K562 (cell line): ENCODE data around the gene CHM. TPM values are rescaled to one million over a fixed set of nuclear protein-coding genes. Genes with fewer than 3 reads are reported as not detected.

Experiments
- FIP1L1 ChIP-seq: fragments of 200-400 bp; formaldehyde crosslinking; IDR thresholded peaks from 2 replicates; pipeline ENCODE4 v1.6.1; 2018; ENCODE audit warnings: mild to moderate bottlenecking, low read depth, low read length; ENCODE audit not compliant: poor library complexity, severe bottlenecking
- HIVEP1 ChIP-seq: fragments of 250-450 bp; sonication (Bioruptor Pico); IDR thresholded peaks from 2 replicates; pipeline ENCODE4 v1.4.0; 2020; ENCODE audit warnings: mild to moderate bottlenecking
- MBD1 ChIP-seq: fragments of 250-450 bp; sonication (Bioruptor Pico); IDR thresholded peaks from 2 replicates; pipeline ENCODE4 v1.8.0; 2022; ENCODE audit warnings: inconsistent platforms
- NFATC3 ChIP-seq: fragments of 450-650 bp; IDR thresholded peaks from 2 replicates; pipeline ENCODE4 v1.6.1; 2017; ENCODE audit warnings: mild to moderate bottlenecking
- POLR3A ChIP-seq: IDR thresholded peaks from 2 replicates; pipeline ENCODE4 v1.6.1; 2011; ENCODE audit warnings: borderline replicate concordance, mild to moderate bottlenecking, moderate library complexity; ENCODE audit not compliant: insufficient read length, insufficient read depth; ENCODE audit errors: extremely low read depth
- RBM14 ChIP-seq: fragments of 200-400 bp; formaldehyde crosslinking; IDR thresholded peaks from 2 replicates; pipeline ENCODE4 v1.6.1; 2018; ENCODE audit warnings: low read depth, mild to moderate bottlenecking, low read length, moderate library complexity, borderline replicate concordance; ENCODE audit not compliant: insufficient read depth
- SMAD1 ChIP-seq: fragments of 150-350 bp; IDR thresholded peaks from 2 replicates; pipeline ENCODE4 v1.6.1; 2014; ENCODE audit warnings: low read length, low read depth; ENCODE audit not compliant: partially characterized antibody
- ZNF121 ChIP-seq: sonication (generic); formaldehyde crosslinking; conservative IDR thresholded peaks from 2 replicates; pipeline ENCODE4 v1.8.0; 2022; ENCODE audit warnings: missing genetic modification reagents
- ZNF583 ChIP-seq: fragments of 250-450 bp; sonication (Bioruptor Pico); IDR thresholded peaks from 2 replicates; pipeline ENCODE4 v1.4.0; 2020
- polyA plus RNA-seq, 8 experiments: library from polyadenylated mRNA; depleted of rRNA in 4 of 8; stranded (reverse) in 5 of 8; unstranded in 3 of 8; fragments of >200 nt; fragmentation: Nextera tagmentation in 2 of 8; fragmentation: Illumina TruSeq in 1 of 8; extraction: Ambion mirVana in 2 of 8; extraction: Trizol in 1 of 8; gene quantifications; 2 replicates each; pipeline versions ENCODE4 v1.2.1 to v1.2.3, GENCODE V29; 2011 to 2014; ENCODE audit warnings: inconsistent platforms in 1 of 8, missing spikeins in 1 of 8
- total RNA-seq, 7 experiments: library from RNA; depleted of rRNA in 6 of 7; stranded (reverse); fragments of >200 nt in 6 of 7; fragmentation: Illumina TruSeq in 2 of 7; extraction: Trizol in 2 of 7; gene quantifications; 2 replicates each; pipeline versions ENCODE4 v1.2.1 to v1.2.3, GENCODE V29; 2011 to 2021; ENCODE audit warnings: low replicate concordance in 1 of 7
- TF ChIP-seq, protein P1 (sequence below): fragments of 250-450 bp; sonication (Bioruptor Pico); IDR thresholded peaks from 2 replicates; pipeline ENCODE4 v1.4.0; 2020; ENCODE audit warnings: mild to moderate bottlenecking, moderate library complexity
- TF ChIP-seq, protein P2 (sequence below): fragments of 450-650 bp; IDR thresholded peaks from 2 replicates; pipeline ENCODE4 v1.6.1; 2018; ENCODE audit warnings: mild to moderate bottlenecking, low read depth; ENCODE audit not compliant: partially characterized antibody
- TF ChIP-seq, protein P3 (sequence below), 3 experiments: fragments of 200-800 bp in 1 of 3; sonication (Bioruptor generic) in 1 of 3; sonication (generic) in 1 of 3; formaldehyde crosslinking in 1 of 3; IDR thresholded peaks; 2 replicates each; pipeline versions ENCODE4 v1.6.1 to v1.8.0; 2016 to 2022; ENCODE audit warnings: mild to moderate bottlenecking in 2 of 3, missing compliant biosample characterization in 2 of 3, missing genetic modification characterization in 2 of 3, missing genetic modification reagents in 1 of 3
- TF ChIP-seq, protein P4 (sequence below), 2 experiments: fragments of 450-650 bp in 1 of 2; sonication (generic) in 1 of 2; formaldehyde crosslinking; conservative IDR thresholded peaks; 2 replicates each; pipeline versions ENCODE4 v1.4.0 to v1.8.1; 2020 to 2022; ENCODE audit warnings: mild to moderate bottlenecking in 1 of 2, missing genetic modification reagents in 1 of 2
- TF ChIP-seq, protein P5 (sequence below): fragments of 200-800 bp; sonication (Bioruptor generic); IDR thresholded peaks from 2 replicates; pipeline ENCODE4 v1.6.1; 2017; ENCODE audit warnings: missing genetic modification characterization, missing compliant biosample characterization

CHM gene
- total and polyA plus RNA-seq, 9 of the 15 experiments (the other 6 are each of a cell fraction or from before 2014, with no cell fraction given) = 2.2 to 9.0 (median 4.6) TPM

DNA sequence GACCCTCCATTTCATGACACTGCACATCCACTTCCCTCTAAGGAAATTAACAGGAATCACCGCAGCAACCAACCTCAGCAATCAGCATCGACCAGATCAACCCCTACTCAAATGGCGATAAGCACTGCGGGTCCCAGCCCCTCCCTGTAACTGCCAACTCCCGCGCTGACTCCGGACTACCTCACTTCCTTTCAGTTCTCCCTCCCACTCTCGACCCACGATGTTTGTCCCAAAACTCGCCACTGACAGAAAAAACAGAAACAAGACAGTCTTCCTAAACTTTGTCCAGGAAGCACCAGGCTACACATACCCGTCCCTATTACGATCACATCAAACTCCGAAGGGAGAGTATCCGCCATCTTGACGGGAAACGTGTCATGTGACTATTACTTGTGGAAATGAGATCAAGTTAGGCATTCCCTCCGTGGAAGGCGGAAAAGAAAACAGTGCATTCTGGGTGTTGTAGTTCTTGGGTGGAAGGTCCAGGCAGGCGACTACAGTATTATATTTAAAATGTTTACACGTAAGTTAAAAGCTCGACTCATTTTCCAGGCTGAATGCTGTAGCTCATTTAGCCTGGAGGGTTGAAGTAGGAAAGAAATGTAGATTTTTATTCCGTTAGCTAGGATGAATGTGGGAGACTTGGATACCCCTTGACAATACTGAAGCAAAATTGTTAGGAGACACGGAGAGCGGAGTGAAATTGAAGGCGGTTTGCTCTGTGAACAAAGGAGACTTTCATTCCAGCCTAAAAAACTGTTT, at the start of gene CHM (continued):
- TF ChIP-seq, protein P1, sequence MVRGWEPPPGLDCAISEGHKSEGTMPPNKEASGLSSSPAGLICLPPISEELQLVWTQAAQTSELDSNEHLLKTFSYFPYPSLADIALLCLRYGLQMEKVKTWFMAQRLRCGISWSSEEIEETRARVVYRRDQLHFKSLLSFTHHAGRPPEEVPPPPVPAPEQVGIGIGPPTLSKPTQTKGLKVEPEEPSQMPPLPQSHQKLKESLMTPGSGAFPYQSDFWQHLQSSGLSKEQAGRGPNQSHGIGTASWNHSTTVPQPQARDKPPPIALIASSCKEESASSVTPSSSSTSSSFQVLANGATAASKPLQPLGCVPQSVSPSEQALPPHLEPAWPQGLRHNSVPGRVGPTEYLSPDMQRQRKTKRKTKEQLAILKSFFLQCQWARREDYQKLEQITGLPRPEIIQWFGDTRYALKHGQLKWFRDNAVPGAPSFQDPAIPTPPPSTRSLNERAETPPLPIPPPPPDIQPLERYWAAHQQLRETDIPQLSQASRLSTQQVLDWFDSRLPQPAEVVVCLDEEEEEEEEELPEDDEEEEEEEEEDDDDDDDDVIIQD (CRISPR knock-in tag) = no peak
- TF ChIP-seq ZNF583 (CRISPR knock-in tag) (no peak), HIVEP1 (CRISPR knock-in tag) (no peak), NFATC3 (no peak), POLR3A (no peak), MBD1 (CRISPR knock-in tag) (no peak), RBM14 (no peak), FIP1L1 (no peak), ZNF121 (no peak), SMAD1 (no peak)
- TF ChIP-seq, protein P2, sequence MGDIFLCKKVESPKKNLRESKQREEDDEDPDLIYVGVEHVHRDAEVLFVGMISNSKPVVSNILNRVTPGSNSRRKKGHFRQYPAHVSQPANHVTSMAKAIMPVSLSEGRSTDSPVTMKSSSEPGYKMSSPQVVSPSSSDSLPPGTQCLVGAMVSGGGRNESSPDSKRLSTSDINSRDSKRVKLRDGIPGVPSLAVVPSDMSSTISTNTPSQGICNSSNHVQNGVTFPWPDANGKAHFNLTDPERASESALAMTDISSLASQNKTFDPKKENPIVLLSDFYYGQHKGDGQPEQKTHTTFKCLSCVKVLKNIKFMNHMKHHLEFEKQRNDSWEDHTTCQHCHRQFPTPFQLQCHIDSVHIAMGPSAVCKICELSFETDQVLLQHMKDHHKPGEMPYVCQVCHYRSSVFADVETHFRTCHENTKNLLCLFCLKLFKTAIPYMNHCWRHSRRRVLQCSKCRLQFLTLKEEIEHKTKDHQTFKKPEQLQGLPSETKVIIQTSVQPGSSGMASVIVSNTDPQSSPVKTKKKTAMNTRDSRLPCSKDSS = no peak
- TF ChIP-seq, protein P3, sequence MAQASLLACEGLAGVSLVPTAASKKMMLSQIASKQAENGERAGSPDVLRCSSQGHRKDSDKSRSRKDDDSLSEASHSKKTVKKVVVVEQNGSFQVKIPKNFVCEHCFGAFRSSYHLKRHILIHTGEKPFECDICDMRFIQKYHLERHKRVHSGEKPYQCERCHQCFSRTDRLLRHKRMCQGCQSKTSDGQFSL (CRISPR knock-in tag; IDR thresholded peaks at IDR 0.05) = no peak
- TF ChIP-seq, protein P3 (tag; IDR thresholded peaks at IDR 0.05) = no peak
- TF ChIP-seq, protein P4, sequence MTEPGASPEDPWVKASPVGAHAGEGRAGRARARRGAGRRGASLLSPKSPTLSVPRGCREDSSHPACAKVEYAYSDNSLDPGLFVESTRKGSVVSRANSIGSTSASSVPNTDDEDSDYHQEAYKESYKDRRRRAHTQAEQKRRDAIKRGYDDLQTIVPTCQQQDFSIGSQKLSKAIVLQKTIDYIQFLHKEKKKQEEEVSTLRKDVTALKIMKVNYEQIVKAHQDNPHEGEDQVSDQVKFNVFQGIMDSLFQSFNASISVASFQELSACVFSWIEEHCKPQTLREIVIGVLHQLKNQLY (CRISPR knock-in tag; conservative IDR thresholded peaks at IDR 0.05) = no peak
- TF ChIP-seq, protein P5, sequence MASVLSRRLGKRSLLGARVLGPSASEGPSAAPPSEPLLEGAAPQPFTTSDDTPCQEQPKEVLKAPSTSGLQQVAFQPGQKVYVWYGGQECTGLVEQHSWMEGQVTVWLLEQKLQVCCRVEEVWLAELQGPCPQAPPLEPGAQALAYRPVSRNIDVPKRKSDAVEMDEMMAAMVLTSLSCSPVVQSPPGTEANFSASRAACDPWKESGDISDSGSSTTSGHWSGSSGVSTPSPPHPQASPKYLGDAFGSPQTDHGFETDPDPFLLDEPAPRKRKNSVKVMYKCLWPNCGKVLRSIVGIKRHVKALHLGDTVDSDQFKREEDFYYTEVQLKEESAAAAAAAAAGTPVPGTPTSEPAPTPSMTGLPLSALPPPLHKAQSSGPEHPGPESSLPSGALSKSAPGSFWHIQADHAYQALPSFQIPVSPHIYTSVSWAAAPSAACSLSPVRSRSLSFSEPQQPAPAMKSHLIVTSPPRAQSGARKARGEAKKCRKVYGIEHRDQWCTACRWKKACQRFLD (CRISPR knock-in tag) = no peak
